Lung (tissue), 12 donors: ENCODE results near the gene IGHMBP2. TPM values are rescaled to one million over a fixed set of nuclear protein-coding genes. Genes with fewer than 3 reads are reported as not detected.

Source experiments
- ATAC-seq: fragments of 200-7000 bp; cut with Tn5 transposase; one replicate; pipeline ENCODE4 v1.9.1; 2020; ENCODE audit warnings: moderate number of reproducible peaks; ENCODE audit not compliant: insufficient read depth, low FRiP score
- DNase-seq, 3 donors: peaks; one replicate each; pipeline ENCODE4 v3.0.0-alpha.2; 2013 to 2017
- H3K27ac ChIP-seq, 2 donors: one replicate each; pipeline ENCODE4 v1.5.1; 2013; ENCODE audit warnings: mild to moderate bottlenecking in 2 of 2, moderate library complexity in 2 of 2, control low read depth in 1 of 2, inconsistent platforms in 1 of 2, low read depth in 1 of 2, low read length in 1 of 2
- H3K27me3 ChIP-seq, 3 donors: one replicate each; pipeline ENCODE4 v1.5.1; 2013; ENCODE audit warnings: low read length in 2 of 3; ENCODE audit not compliant: control insufficient read depth in 3 of 3, insufficient read depth in 3 of 3
- H3K36me3 ChIP-seq, 4 donors: one replicate each; pipeline ENCODE4 v1.5.1; 2013; ENCODE audit warnings: low read length in 4 of 4, mild to moderate bottlenecking in 1 of 4, moderate library complexity in 1 of 4; ENCODE audit not compliant: control insufficient read depth in 4 of 4, insufficient read depth in 4 of 4
- H3K4me1 ChIP-seq, 5 donors: one replicate each; pipeline ENCODE4 v1.5.1; 2013; ENCODE audit warnings: low read length in 5 of 5, mild to moderate bottlenecking in 2 of 5, moderate library complexity in 1 of 5; ENCODE audit not compliant: control insufficient read depth in 5 of 5, insufficient read depth in 5 of 5
- H3K4me3 ChIP-seq: one replicate; pipeline ENCODE4 v1.5.1; 2013; ENCODE audit warnings: mild to moderate bottlenecking, control low read depth, moderate library complexity
- H3K9ac ChIP-seq, 2 donors: one replicate each; pipeline ENCODE4 v1.5.1; 2013; ENCODE audit warnings: low read length in 2 of 2, control low read depth in 1 of 2; ENCODE audit not compliant: insufficient read depth in 1 of 2
- H3K9me3 ChIP-seq, 4 donors: one replicate each; pipeline ENCODE4 v1.5.1; 2013; ENCODE audit warnings: low read length in 3 of 4, mild to moderate bottlenecking in 1 of 4, moderate library complexity in 1 of 4; ENCODE audit not compliant: control insufficient read depth in 4 of 4, insufficient read depth in 3 of 4
- CTCF ChIP-seq: IDR thresholded peaks from 2 replicates; pipeline ENCODE4 v1.5.1; 2012; ENCODE audit warnings: mild to moderate bottlenecking; ENCODE audit errors: control extremely low read depth, extremely low read depth
- WGBS, 2 donors: extraction: QIAGEN DNeasy Blood & Tissue Kit; methylation state at CpG; one replicate each; pipeline ENCODE4 v1.1.7; 2013; 5-methylcytosine and 5-hydroxymethylcytosine counted together
- polyA plus RNA-seq, 2 donors: library from polyadenylated mRNA; stranded (reverse); fragments of 200-250 nt; gene quantifications; one replicate each; pipeline ENCODE4 v1.2.1, GENCODE V29; 2013
- total RNA-seq, 2 donors: library from RNA; depleted of rRNA in 1 of 2; stranded (reverse); fragments of >200 nt in 1 of 2; gene quantifications; one replicate each; pipeline ENCODE4 v1.2.1, GENCODE V29; 2014 to 2021
- donor health status: control.
- donor health status: control.
- donor health status: Bipolar disorder and iron deficiency.
- donor health status: healthy.
- donor health status: DM: yes; HTN: yes; CAD: no.

Gene IGHMBP2
- total and polyA plus RNA-seq, 4 donors = 12.4 to 21.0 (median 17.6) TPM

- TF ChIP-seq CTCF = no peak
- Histone ChIP-seq H3K4me1 (no peaks in the 10 kb centered on the region), H3K36me3 (no peaks in the 10 kb centered on the region), H3K9me3 (peaks cover 0 to 4% (median 2%) of the 10 kb centered on the region in 4 donors), H3K4me3 (no peak overlapping the region), H3K27ac (no peak overlapping the region), H3K9ac (no peak overlapping the region), H3K27me3 (no peaks in the 10 kb centered on the region)
- DNase-seq = no peak
- ATAC-seq = no peak
- 93 to 95% methylated on average over 2 of the region's 2 CpGs for WGBS, 2 donors
These were observed 78.4 kb downstream of the IGHMBP2 start for GRCh38 chr11:68982134-68982533.

GRCh38 chr11:68983801-68984200, 80.1 kb downstream of the IGHMBP2 start:
- H3K9ac ChIP-seq = no peak overlapping the region
- H3K4me1 ChIP-seq = no peaks in the 10 kb centered on the region
- no peak overlapping the region for H3K4me3 ChIP-seq
- no peak for TF ChIP-seq CTCF
- DNase-seq (no peak), ATAC-seq (no peak)
- no peaks in the 10 kb centered on the region for H3K27me3 ChIP-seq
- no peak overlapping the region for H3K27ac ChIP-seq
- H3K9me3 ChIP-seq = peaks cover 0 to 7% (median 3%) of the 10 kb centered on the region in 4 donors
- no peaks in the 10 kb centered on the region for H3K36me3 ChIP-seq
- WGBS, 2 donors = 84 to 92% methylated on average over 6 of the region's 6 CpGs

GRCh38 chr11:68987211-68987610, 83.5 kb downstream of the IGHMBP2 start:
- Histone ChIP-seq H3K9ac (no peak overlapping the region), H3K27ac (no peak overlapping the region), H3K27me3 (peaks cover 0 to 3% (median 0%) of the 10 kb centered on the region in 3 donors), H3K4me1 (no peaks in the 10 kb centered on the region), H3K36me3 (no peaks in the 10 kb centered on the region), H3K4me3 (no peak overlapping the region), H3K9me3 (peaks cover 0 to 7% (median 3%) of the 10 kb centered on the region in 4 donors)
- TF ChIP-seq CTCF = no peak
- ATAC-seq = no peak
- no peak for DNase-seq

- Histone ChIP-seq H3K4me3 (no peak overlapping the region), H3K27ac (no peak overlapping the region), H3K9ac (no peak overlapping the region), H3K4me1 (no peaks in the 10 kb centered on the region), H3K9me3 (peaks cover 0 to 7% (median 3%) of the 10 kb centered on the region in 4 donors), H3K27me3 (peaks cover 0 to 7% (median 0%) of the 10 kb centered on the region in 3 donors), H3K36me3 (no peaks in the 10 kb centered on the region)
- DNase-seq (no peak), ATAC-seq (no peak)
- no peak for TF ChIP-seq CTCF
These were observed 84.8 kb downstream of the IGHMBP2 start for GRCh38 chr11:68988491-68988890.
